Renal pelvis (tissue), 3 donors: ENCODE data around the gene GXYLT1. TPM values are rescaled to one million over a fixed set of nuclear protein-coding genes. Genes with fewer than 3 reads are reported as not detected.

ENCODE experiments used
- polyA plus RNA-seq, 3 donors: library from polyadenylated mRNA; unstranded; fragments of 120-200 nt; gene quantifications; one replicate each; pipeline ENCODE4 v1.2.1, GENCODE V29; 2013; ENCODE audit not compliant: insufficient read length in 3 of 3

Gene GXYLT1
- polyA plus RNA-seq, 3 donors: 25.8 to 28.0 (median 27.0) TPM

Other genes starting within 250 kb of the GXYLT1 start
- 10 to 100 TPM; 24.7 to 27.4 (median 25.5) TPM for gene YAF2, start 93.4 kb upstream of the GXYLT1 start, polyA plus RNA-seq
- 100 to 1,000 TPM in 2 of 3 donors, 10 to 100 TPM in 1; 90.5 to 104 (median 101) TPM for gene ZCRB1, start 181.2 kb upstream of the GXYLT1 start, polyA plus RNA-seq
- gene PPHLN1, start 181.3 kb upstream of the GXYLT1 start, polyA plus RNA-seq: 10 to 100 TPM; 60.6 to 75.3 (median 66.9) TPM